Skeletal muscle tissue (tissue), 4 donors: ENCODE data around the gene SLFNL1. TPM values are rescaled to one million over a fixed set of nuclear protein-coding genes. Genes with fewer than 3 reads are reported as not detected.

Experiments used
- H3K27ac ChIP-seq: one replicate; pipeline ENCODE4 v1.7.0; 2013; ENCODE audit warnings: mild to moderate bottlenecking, low read depth, low read length, inconsistent platforms
- H3K27me3 ChIP-seq, 3 donors: one replicate each; pipeline ENCODE4 v1.7.0; 2013; ENCODE audit warnings: low read length in 3 of 3; ENCODE audit not compliant: control insufficient read depth in 3 of 3, insufficient read depth in 3 of 3
- H3K36me3 ChIP-seq, 3 donors: one replicate each; pipeline ENCODE4 v1.7.0; 2013; ENCODE audit warnings: low read length in 3 of 3; ENCODE audit not compliant: control insufficient read depth in 3 of 3, insufficient read depth in 3 of 3
- H3K4me1 ChIP-seq, 3 donors: one replicate each; pipeline ENCODE4 v1.7.0; 2013; ENCODE audit warnings: low read length in 3 of 3, mild to moderate bottlenecking in 3 of 3; ENCODE audit not compliant: control insufficient read depth in 3 of 3, insufficient read depth in 3 of 3
- H3K4me3 ChIP-seq, 3 donors: one replicate each; pipeline ENCODE4 v1.7.0; 2013; ENCODE audit warnings: low read length in 3 of 3
- H3K9ac ChIP-seq, 3 donors: one replicate each; pipeline ENCODE4 v1.7.0; 2013; ENCODE audit warnings: low read length in 3 of 3, mild to moderate bottlenecking in 3 of 3, moderate library complexity in 2 of 3, low read depth in 1 of 3
- H3K9me3 ChIP-seq, 3 donors: one replicate each; pipeline ENCODE4 v1.7.0; 2013; ENCODE audit warnings: low read length in 3 of 3; ENCODE audit not compliant: control insufficient read depth in 3 of 3
- total RNA-seq: library from RNA; depleted of rRNA; stranded (reverse); fragments of >200 nt; gene quantifications from one replicate; pipeline ENCODE4 v1.2.3, GENCODE V29; 2014
- donor health status: Osteomylitis.

SLFNL1 gene
- total RNA-seq, 1 donor from 2014 or later, result 0.52 TPM

DNA sequence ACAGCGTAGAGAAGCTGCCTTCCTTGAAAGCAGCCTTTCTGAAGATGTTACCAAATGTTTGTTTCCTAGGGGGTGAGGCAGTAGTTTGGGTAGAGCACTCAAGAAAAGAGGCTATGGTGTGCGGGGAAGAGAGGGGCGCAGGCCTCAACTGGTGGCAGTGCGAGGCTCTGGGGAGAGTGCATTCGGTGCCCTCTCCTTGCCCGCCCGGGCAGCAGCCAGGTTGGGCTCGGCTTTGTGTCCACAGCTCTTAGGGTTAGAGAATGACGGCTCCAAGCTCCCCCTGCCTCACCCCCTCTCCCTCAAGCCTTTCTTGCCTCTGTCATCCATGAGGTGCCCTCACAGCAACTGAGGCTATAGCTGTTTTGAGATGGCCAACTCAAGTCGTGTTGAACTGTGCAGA lies 899 bp upstream of the SLFNL1 start:
- Histone ChIP-seq H3K9ac (no peak overlapping the region), H3K4me1 (peaks cover 0 to 6% (median 4%) of the 10 kb centered on the region in 3 donors), H3K9me3 (no peaks in the 10 kb centered on the region), H3K36me3 (peaks cover 11 to 14% (median 13%) of the 10 kb centered on the region in 3 donors), H3K27ac (no peak overlapping the region), H3K4me3 (no peak overlapping the region), H3K27me3 (no peaks in the 10 kb centered on the region)

DNA sequence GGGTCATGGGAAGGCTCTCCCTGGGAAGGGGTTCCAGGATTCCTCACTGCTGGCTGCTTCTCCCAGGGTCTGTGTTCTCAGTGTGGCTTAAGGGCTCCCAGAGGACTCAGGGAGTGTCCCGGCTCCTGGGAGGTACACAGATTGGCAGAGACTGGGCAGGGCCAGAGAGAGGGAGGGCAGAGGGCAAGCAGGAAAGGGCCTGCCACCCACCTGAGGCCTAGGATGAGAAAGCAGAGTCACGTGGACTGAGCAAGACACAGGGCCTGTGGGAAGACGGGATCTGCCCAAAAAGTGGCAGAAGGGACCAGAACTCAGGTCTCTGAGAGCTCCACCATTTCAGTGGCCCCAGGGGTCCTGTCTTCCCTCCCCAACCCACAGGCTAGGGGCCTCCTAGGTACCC lies 871 bp downstream of the SLFNL1 start:
- no peaks in the 10 kb centered on the region for H3K27me3 ChIP-seq
- H3K27ac ChIP-seq, result no peak overlapping the region
- no peak overlapping the region for H3K4me3 ChIP-seq
- H3K4me1 ChIP-seq, result peaks cover 0 to 10% (median 4%) of the 10 kb centered on the region in 3 donors
- no peak overlapping the region for H3K9ac ChIP-seq
- peaks cover 5 to 7% (median 5%) of the 10 kb centered on the region in 3 donors for H3K36me3 ChIP-seq
- no peaks in the 10 kb centered on the region for H3K9me3 ChIP-seq

DNA sequence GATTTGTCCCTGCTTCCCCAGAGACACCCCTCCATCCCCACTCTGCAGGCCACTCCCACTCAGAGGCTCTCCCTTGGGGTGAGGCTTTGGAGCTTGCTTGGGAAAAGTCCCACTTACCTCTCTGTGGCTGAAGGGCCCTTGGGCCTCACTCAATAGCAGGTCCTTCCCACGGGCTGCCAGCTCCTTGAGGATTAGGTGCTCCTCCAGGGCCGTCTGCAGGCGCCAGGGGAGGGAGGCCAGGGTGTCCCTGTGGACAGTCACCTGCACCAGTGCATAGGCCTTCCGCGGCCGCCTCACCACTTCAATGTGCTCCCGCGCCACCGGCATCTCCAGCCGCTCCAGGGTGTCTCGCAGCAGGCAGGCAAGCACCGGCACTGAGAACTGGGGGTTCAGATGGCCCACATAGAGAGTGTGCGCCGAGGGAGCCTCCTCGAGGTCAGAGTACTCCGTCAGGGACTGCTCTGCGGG lies 1.4 kb downstream of the SLFNL1 start:
- no peak overlapping the region for H3K4me3 ChIP-seq
- H3K27ac ChIP-seq, result no peak overlapping the region
- peaks cover 0 to 15% (median 4%) of the 10 kb centered on the region in 3 donors for H3K4me1 ChIP-seq
- peaks cover 5 to 7% (median 5%) of the 10 kb centered on the region in 3 donors for H3K36me3 ChIP-seq
- no peaks in the 10 kb centered on the region for H3K9me3 ChIP-seq
- no peak overlapping the region for H3K9ac ChIP-seq
- H3K27me3 ChIP-seq, result no peaks in the 10 kb centered on the region

DNA sequence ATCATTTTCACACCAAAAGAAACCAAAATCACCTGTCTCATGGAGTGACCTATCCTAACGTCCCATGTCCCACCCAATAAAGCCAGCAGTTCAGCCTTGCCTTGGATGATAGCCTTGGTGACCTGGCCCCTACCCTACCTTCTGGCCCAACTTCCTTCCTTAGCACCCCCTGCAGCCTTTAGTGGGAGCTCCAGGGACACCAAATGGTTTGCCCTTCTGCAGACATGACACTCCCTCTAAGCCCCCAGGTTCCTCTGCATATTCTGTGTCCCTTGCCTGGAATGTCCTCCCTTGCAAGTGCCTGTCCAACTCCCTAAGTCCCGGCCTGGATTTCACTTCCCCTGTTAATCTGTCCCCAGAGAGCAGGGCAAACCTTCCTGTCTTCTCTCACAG lies 2.2 kb downstream of the SLFNL1 start:
- no peak overlapping the region for H3K27ac ChIP-seq
- H3K4me1 ChIP-seq, result peaks cover 0 to 18% (median 5%) of the 10 kb centered on the region in 3 donors
- H3K9me3 ChIP-seq, result no peaks in the 10 kb centered on the region
- no peak overlapping the region for H3K4me3 ChIP-seq
- H3K27me3 ChIP-seq, result no peaks in the 10 kb centered on the region
- no peak overlapping the region for H3K9ac ChIP-seq
- peaks cover 1 to 7% (median 5%) of the 10 kb centered on the region in 3 donors for H3K36me3 ChIP-seq

DNA sequence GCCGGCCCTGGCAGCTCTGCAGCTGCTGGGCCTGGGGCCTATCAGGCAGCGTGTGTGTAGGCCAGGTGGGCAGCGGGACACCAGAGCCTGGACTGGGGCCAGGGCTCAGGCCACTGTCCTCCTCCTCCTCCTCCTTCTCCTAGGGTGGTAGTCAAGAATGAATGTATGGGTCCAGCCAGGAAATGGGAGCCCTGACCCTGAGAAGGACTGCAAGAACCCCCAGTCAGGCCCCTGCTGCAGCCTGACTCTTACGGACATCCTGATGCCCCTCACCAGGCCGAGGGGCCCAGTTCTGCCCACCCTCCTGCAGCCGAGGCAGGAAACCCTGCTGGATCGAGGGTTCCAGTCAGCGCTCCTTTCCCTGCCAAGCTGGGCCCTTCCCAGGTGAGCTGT lies 3.5 kb downstream of the SLFNL1 start:
- Histone ChIP-seq H3K4me1 (peaks cover 0 to 20% (median 9%) of the 10 kb centered on the region in 3 donors), H3K36me3 (peaks cover 0 to 5% (median 4%) of the 10 kb centered on the region in 3 donors), H3K27me3 (no peaks in the 10 kb centered on the region), H3K9me3 (no peaks in the 10 kb centered on the region), H3K9ac (no peak overlapping the region), H3K27ac (no peak overlapping the region), H3K4me3 (no peak overlapping the region)

DNA sequence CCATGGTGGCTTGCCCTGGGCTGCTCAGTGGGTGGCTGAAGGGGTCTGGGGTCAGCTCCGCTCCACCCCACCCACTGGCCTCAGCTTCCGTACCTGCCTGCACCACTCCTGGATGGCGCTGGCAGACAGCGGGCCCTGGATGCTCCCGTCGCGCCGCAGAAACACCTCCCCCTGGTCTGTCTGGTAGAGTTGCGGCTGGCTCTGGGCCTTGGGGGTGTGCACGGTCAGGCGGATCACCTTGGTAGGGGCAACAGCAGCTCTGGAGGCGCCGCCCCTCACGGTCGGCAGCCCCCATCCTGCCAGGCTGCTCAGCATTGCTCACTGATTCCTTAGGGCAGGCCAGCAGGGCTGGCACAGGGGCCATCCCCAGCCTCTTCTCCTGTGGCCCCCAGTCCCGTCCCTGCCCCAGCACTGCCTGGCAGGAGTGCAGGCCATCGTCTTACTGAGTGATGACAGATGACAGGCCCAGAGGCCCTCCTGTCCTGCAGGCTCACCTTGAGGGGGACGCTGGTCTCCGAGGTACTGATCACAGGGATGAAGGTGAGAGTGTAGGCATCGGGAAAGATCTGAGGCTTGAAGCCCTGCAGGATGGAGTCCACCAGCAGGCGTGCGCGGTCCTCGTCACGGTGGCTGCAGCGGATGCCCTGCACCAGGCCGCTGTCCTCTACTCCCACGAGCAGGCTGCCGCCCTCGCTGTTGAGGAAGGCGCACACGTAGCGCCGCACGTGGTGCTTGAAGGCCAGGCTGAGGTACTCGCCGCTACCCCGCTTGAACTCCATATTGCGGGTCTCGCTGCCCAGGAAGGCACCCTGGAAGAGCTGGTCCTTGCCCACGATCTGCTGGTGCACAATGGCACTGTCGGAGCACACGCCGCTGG lies 4.1 kb downstream of the SLFNL1 start:
- Histone ChIP-seq H3K4me1 (peaks cover 0 to 20% (median 9%) of the 10 kb centered on the region in 3 donors), H3K9me3 (no peaks in the 10 kb centered on the region), H3K27me3 (no peaks in the 10 kb centered on the region), H3K9ac (no peak overlapping the region), H3K27ac (no peak overlapping the region), H3K4me3 (no peak overlapping the region), H3K36me3 (peaks cover 2 to 5% (median 4%) of the 10 kb centered on the region in 3 donors)

DNA sequence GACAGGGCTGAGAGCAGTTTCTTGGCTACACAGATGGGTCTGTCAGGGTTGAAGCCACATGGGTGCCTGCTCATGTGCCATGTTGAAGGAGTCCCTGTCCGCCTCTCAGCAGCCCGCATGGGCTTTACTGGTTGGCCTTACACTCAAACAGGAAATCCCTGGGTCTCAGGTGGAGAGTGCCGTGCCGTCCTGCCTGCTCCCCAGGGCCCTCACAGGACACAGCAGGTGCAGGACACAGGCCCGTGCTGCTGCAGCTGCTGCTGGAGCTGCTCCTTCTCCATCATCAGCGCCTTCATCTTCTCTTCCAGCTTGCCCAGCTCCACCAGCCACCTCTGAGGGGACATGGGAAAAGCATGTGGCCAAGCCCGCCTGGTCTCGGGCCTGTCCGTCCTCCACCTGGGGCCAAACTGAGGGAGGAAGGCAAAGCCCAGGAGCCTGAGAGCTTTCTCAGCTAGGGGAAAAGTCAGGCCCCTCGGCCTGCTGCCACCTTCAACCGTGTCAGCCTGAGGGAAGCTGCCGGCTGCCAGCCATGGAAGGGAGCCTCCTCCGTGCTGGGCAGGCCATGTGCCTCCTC lies 5.5 kb downstream of the SLFNL1 start:
- Histone ChIP-seq H3K9ac (no peak overlapping the region), H3K27me3 (no peaks in the 10 kb centered on the region), H3K4me3 (no peak overlapping the region), H3K9me3 (no peaks in the 10 kb centered on the region), H3K36me3 (peaks cover 4 to 15% (median 10%) of the 10 kb centered on the region in 3 donors), H3K4me1 (peaks cover 0 to 14% (median 4%) of the 10 kb centered on the region in 3 donors), H3K27ac (no peak overlapping the region)

DNA sequence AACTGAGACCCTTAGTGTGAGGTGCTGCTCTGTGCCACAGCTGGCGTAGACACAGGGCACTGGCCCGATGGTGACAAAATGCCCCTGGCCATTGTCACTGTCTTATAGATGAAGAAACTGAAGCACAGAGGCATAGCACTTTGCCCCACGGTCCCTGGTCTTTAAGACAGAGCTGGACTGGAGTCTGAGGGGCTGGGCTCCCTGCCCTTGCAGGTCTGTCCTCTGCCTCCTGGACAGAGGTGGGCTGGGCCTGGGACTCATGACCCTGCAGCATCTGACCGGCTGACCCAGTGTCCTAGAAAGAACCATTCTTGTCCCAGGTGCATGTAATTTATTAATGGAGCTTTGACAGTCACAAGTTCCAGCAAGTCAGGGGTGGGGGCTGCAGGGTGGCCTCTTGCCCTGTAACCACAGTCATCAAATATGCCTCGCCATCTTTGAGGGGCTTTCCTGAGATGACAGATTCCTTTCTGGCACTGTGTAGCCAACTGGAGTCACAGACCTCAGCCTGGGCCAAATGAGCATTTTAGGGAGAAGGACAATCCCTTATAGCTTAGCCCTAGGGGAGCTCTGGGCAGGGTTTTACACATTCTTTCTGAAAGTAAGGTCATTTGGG lies 6.1 kb downstream of the SLFNL1 start:
- Histone ChIP-seq H3K4me1 (peaks cover 0 to 14% (median 4%) of the 10 kb centered on the region in 3 donors), H3K36me3 (peaks cover 9 to 20% (median 13%) of the 10 kb centered on the region in 3 donors), H3K4me3 (no peak overlapping the region), H3K9me3 (no peaks in the 10 kb centered on the region), H3K27me3 (no peaks in the 10 kb centered on the region), H3K27ac (no peak overlapping the region), H3K9ac (no peak overlapping the region)

DNA sequence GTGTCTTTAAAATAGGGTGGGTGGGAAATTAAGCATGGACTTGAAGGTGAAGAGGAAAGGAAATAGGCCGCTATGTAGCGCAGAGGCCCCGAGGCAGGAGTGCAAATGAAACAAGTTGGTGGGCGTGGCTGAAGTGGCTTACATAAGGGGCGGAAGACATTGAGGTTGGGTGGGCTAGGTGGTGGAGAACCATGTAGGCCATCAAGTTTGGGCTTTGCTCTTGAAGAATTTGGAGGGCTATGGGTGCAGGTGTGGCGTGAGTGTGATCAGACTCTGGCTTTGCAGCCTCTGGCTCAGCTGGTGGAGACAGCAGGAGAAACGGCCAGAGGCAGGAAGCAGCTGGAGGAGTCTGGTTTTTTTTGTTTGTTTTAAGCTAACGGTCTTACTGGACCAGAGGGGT lies 6.7 kb downstream of the SLFNL1 start:
- Histone ChIP-seq H3K9me3 (no peaks in the 10 kb centered on the region), H3K9ac (no peak overlapping the region), H3K4me3 (no peak overlapping the region), H3K27me3 (no peaks in the 10 kb centered on the region), H3K27ac (no peak overlapping the region), H3K4me1 (peaks cover 0 to 14% (median 4%) of the 10 kb centered on the region in 3 donors), H3K36me3 (peaks cover 14 to 25% (median 16%) of the 10 kb centered on the region in 3 donors)
